WTC11 (cell line): ENCODE results near the gene HSPG2.

ENCODE experiments used
- JUN ChIP-seq: sonication (generic); formaldehyde crosslinking; IDR thresholded peaks from 2 replicates; pipeline ENCODE4 v1.8.0; 2023; ENCODE audit warnings: mild to moderate bottlenecking, missing genetic modification reagents
- KAT7 ChIP-seq: sonication (generic); formaldehyde crosslinking; IDR thresholded peaks from 2 replicates; pipeline ENCODE4 v1.8.1; 2023; ENCODE audit warnings: missing genetic modification reagents, mild to moderate bottlenecking, borderline replicate concordance
- NR3C1 ChIP-seq: sonication (generic); formaldehyde crosslinking; conservative IDR thresholded peaks from 2 replicates; pipeline ENCODE4 v1.8.1; 2023; ENCODE audit warnings: low read depth, mild to moderate bottlenecking, missing genetic modification reagents
- RORB ChIP-seq: fragments of 250-450 bp; sonication (Bioruptor Pico); IDR thresholded peaks from 2 replicates; pipeline ENCODE4 v1.9.0; 2021; ENCODE audit warnings: mild to moderate bottlenecking
- SP1 ChIP-seq: sonication (generic); formaldehyde crosslinking; conservative IDR thresholded peaks from 2 replicates; pipeline ENCODE4 v1.8.1; 2022; ENCODE audit warnings: missing genetic modification reagents
- TEAD4 ChIP-seq: sonication (generic); formaldehyde crosslinking; IDR thresholded peaks from 2 replicates; pipeline ENCODE4 v1.8.0; 2022; ENCODE audit warnings: mild to moderate bottlenecking, missing genetic modification reagents
- TP53 ChIP-seq: sonication (generic); formaldehyde crosslinking; IDR thresholded peaks from 2 replicates; pipeline ENCODE4 v1.8.1; 2023; ENCODE audit warnings: mild to moderate bottlenecking, missing genetic modification reagents
- TF ChIP-seq, protein P1 (sequence below): fragments of 200-600 bp; IDR thresholded peaks from 2 replicates; pipeline ENCODE4 v1.8.0; 2022; ENCODE audit warnings: antibody characterized with exemption
- TF ChIP-seq, protein P2 (sequence below): sonication (generic); formaldehyde crosslinking; IDR thresholded peaks from 2 replicates; pipeline ENCODE4 v1.8.0; 2022; ENCODE audit warnings: mild to moderate bottlenecking, missing genetic modification reagents

GRCh38 chr1:21944733-21945073, 7.6 kb upstream of the HSPG2 start:
- TF ChIP-seq, protein P1, sequence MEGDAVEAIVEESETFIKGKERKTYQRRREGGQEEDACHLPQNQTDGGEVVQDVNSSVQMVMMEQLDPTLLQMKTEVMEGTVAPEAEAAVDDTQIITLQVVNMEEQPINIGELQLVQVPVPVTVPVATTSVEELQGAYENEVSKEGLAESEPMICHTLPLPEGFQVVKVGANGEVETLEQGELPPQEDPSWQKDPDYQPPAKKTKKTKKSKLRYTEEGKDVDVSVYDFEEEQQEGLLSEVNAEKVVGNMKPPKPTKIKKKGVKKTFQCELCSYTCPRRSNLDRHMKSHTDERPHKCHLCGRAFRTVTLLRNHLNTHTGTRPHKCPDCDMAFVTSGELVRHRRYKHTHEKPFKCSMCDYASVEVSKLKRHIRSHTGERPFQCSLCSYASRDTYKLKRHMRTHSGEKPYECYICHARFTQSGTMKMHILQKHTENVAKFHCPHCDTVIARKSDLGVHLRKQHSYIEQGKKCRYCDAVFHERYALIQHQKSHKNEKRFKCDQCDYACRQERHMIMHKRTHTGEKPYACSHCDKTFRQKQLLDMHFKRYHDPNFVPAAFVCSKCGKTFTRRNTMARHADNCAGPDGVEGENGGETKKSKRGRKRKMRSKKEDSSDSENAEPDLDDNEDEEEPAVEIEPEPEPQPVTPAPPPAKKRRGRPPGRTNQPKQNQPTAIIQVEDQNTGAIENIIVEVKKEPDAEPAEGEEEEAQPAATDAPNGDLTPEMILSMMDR = no peak
- TF ChIP-seq TP53 (CRISPR knock-in tag) (no peak), TEAD4 (CRISPR knock-in tag) (no peak), JUN (no peak), KAT7 (no peak), RORB (CRISPR knock-in tag) (no peak), NR3C1 (CRISPR knock-in tag) (no peak), SP1 (CRISPR knock-in tag) (no peak)
- TF ChIP-seq, protein P2, sequence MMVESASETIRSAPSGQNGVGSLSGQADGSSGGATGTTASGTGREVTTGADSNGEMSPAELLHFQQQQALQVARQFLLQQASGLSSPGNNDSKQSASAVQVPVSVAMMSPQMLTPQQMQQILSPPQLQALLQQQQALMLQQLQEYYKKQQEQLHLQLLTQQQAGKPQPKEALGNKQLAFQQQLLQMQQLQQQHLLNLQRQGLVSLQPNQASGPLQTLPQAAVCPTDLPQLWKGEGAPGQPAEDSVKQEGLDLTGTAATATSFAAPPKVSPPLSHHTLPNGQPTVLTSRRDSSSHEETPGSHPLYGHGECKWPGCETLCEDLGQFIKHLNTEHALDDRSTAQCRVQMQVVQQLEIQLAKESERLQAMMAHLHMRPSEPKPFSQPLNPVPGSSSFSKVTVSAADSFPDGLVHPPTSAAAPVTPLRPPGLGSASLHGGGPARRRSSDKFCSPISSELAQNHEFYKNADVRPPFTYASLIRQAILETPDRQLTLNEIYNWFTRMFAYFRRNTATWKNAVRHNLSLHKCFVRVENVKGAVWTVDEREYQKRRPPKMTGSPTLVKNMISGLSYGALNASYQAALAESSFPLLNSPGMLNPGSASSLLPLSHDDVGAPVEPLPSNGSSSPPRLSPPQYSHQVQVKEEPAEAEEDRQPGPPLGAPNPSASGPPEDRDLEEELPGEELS (CRISPR knock-in tag) = no peak
